ENCODE results near the gene PRR16.
"Not testable (repeated sequence)": the region's sequence is repeated elsewhere in the genome, so short reads cannot be mapped to it uniquely, and the experiment has no call there.

DNA sequence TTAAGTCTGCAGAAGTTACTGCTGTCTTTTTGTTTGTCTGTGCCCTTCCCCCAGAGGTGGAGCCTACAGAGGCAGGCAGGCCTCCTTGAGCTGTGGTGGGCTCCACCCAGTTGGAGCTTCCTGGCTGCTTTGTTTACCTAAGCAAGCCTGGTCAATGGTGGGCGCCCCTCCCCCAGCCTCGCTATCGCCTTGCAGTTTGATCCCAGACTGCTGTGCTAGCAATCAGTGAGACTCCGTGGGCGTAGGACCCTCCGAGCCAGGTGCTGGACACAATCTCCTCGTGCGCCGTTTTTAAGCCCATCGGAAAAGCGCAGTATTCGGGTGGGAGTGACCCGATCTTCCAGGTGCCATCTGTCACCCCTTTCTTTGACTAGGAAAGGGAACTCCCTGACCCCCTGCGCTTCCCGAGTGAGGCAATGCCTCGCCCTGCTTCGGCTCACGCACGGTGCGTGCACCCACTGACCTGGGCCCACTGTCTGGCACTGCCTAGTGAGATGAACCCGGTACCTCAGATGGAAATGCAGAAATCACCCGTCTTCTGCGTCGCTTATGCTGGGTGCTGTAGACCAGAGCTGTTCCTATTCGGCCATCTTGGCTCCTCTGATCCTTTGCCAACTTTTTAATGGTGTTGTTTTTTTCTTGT is 37.3 kb upstream of the PRR16 start:
- TF ChIP-seq, protein P1, sequence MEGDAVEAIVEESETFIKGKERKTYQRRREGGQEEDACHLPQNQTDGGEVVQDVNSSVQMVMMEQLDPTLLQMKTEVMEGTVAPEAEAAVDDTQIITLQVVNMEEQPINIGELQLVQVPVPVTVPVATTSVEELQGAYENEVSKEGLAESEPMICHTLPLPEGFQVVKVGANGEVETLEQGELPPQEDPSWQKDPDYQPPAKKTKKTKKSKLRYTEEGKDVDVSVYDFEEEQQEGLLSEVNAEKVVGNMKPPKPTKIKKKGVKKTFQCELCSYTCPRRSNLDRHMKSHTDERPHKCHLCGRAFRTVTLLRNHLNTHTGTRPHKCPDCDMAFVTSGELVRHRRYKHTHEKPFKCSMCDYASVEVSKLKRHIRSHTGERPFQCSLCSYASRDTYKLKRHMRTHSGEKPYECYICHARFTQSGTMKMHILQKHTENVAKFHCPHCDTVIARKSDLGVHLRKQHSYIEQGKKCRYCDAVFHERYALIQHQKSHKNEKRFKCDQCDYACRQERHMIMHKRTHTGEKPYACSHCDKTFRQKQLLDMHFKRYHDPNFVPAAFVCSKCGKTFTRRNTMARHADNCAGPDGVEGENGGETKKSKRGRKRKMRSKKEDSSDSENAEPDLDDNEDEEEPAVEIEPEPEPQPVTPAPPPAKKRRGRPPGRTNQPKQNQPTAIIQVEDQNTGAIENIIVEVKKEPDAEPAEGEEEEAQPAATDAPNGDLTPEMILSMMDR (IDR thresholded peaks at IDR 0.05), result not testable (repeated sequence)
- TF ChIP-seq POLR2A (IDR thresholded peaks at IDR 0.05), result not testable (repeated sequence)
